ENCODE measurements around the gene TEX44.

Gene TEX44

DNA sequence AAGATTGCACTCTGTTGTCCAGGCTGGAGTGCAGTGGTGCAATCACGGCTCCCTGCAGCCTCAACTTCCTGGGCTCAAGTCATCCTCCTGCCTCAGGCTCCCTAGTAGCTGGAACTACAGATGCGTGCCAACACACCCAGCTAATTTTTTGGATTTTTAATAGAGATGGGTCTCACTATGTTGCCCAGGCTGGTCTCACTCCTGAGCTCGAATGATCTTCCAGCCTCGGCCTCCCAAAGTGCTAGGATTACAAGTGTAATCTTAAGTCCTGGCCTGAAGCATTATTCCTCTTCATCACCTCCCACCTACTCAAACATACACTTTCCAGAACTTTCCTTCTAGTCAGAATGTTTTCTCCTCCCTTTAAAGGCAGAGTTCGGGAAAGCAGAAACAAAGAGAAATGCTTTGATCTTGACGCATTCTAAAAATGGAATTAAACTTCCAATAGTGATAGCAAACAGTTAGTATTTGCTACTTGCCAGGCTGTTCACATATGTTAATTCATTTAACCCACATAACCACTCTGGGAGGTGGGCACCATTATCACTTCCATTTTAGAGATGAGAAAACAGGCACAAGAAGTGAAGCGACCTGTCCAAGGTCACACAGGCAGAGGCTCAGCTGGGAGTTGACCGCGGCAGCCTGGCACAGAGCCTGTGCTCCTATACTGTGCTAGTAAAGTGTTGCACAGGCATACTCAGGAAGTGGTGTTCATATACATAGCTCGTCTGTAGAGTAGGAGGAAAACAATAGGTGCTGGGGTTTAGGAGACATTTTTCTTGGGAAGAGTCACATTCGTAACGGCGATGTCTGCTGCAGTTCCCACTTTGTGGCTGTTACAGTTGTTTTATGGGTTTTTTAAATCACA, 24.6 kb downstream of the TEX44 start:
- Histone ChIP-seq H3K27ac (ENCODE audit: low read depth, low read length, severe bottlenecking) (no peak overlapping the region), H3K4me3 (ENCODE audit: extremely low read depth, insufficient read depth, low read length, poor library complexity, severe bottlenecking) (no peak overlapping the region), H3K36me3 (ENCODE audit: control insufficient read depth, insufficient read depth, low read length) (no peaks in the 10 kb centered on the region), H3K9me3 (ENCODE audit: control insufficient read depth, low read length) (no peaks in the 10 kb centered on the region), H3K4me1 (ENCODE audit: control insufficient read depth, insufficient read depth, low read length, poor library complexity, severe bottlenecking) (peaks cover 32% of the 10 kb centered on the region)
- 88 to 92% methylated on average over 10 to 12 of the region's 13 CpGs for WGBS, 2 experiments (ENCODE audit: insufficient coverage in 2 of 2)

DNA sequence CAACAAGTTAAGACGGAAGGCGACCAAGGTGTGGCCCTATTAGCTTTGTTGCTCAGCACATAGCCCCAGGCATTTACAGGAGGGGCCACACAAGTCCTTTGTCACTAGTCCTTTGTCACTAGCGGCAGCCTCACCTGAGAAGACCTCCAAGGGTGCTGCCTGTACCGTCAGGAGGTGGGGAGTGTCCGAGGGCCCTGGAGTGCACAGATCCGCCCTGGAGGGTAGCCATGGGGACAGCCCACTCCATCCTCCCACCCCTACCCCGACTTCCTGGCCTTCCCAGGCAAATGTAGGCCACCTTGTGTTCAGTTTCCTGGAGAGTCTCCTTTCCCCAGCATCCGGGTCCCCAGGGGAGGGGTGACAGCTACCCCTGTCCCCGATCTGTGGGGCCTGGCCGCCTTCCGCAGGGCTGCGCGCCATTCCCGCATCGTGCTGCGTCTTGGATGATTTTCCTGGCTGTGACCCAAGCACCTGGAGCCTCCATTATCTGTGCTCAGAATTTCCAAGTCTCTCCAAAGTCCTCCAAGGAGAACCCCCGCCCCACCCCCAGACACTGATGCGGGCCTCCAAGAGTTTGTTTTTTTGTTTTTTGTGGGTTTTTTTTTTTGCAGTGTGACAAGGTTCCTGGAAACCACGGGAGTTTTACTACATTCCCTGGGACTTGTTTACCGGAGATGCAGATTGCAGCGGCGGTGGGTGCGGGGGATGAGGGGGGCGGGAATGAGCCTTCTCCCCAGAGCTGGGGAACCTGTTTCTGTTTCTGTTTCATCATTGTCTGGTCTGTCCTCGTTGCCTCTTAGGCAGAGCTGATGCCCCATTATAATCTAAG, 28.6 kb downstream of the TEX44 start:
- H3K4me1 ChIP-seq (ENCODE audit: control insufficient read depth, insufficient read depth, low read length, poor library complexity, severe bottlenecking) = peaks cover 10% of the 10 kb centered on the region
- 46 to 52% methylated on average over 18 to 20 of the region's 25 CpGs for WGBS, 2 experiments (ENCODE audit: insufficient coverage in 2 of 2)
- H3K36me3 ChIP-seq (ENCODE audit: control insufficient read depth, insufficient read depth, low read length) = no peaks in the 10 kb centered on the region
- no peaks in the 10 kb centered on the region for H3K9me3 ChIP-seq (ENCODE audit: control insufficient read depth, low read length)
- H3K27ac ChIP-seq (ENCODE audit: low read depth, low read length, severe bottlenecking) = no peak overlapping the region
- no peak overlapping the region for H3K4me3 ChIP-seq (ENCODE audit: extremely low read depth, insufficient read depth, low read length, poor library complexity, severe bottlenecking)

DNA sequence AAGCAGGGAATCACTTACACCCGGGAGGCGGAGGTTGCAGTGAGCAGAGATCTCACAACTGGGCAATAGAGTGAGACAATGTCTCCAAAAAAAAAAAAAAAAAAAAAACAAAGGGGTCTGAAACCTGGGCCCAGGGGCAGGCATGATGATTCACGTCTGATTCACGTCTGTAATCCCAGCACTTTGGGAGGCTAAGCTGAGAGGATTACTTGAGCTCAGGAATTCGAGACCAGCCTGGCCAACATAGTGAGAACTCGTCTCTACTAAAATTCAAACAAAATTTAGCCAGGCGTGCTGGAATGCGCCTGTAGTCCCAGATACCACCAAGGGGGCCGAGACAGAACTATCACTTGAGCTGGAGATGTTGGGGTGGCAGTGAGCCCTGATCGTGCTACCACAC, 30.3 kb downstream of the TEX44 start:
- Histone ChIP-seq H3K9me3 (ENCODE audit: control insufficient read depth, low read length) (no peaks in the 10 kb centered on the region), H3K36me3 (ENCODE audit: control insufficient read depth, insufficient read depth, low read length) (no peaks in the 10 kb centered on the region), H3K27ac (ENCODE audit: low read depth, low read length, severe bottlenecking) (no peak overlapping the region), H3K4me3 (ENCODE audit: extremely low read depth, insufficient read depth, low read length, poor library complexity, severe bottlenecking) (no peak overlapping the region), H3K4me1 (ENCODE audit: control insufficient read depth, insufficient read depth, low read length, poor library complexity, severe bottlenecking) (peaks cover 12% of the 10 kb centered on the region)
- 91 to 97% methylated on average over 7 to 9 of the region's 10 CpGs for WGBS, 2 experiments (ENCODE audit: insufficient coverage in 2 of 2)

DNA sequence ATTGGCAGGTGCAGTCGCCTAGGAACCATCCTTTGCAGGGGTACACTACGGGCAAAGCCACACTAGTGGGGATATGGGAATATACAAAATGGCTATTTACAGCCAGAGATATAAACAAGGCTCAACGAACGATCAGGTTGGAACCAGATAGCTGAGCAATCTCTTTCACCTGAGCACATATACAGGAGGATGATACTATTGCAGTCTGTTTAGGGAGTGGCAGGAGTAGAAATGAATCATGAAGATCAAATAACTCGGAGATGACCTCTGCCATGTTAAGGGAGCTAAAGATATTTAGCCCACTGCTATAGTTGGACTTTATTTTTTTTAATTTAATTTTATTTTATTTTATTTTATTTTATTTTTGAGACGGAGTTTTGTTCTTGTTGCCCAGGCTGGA, 33.8 kb downstream of the TEX44 start:
- no peaks in the 10 kb centered on the region for H3K9me3 ChIP-seq (ENCODE audit: control insufficient read depth, low read length)
- no peak overlapping the region for H3K27ac ChIP-seq (ENCODE audit: low read depth, low read length, severe bottlenecking)
- WGBS, 2 experiments (ENCODE audit: insufficient coverage in 2 of 2) = 92 to 100% methylated on average over 2 to 3 of the region's 6 CpGs
- peaks cover 8% of the 10 kb centered on the region for H3K4me1 ChIP-seq (ENCODE audit: control insufficient read depth, insufficient read depth, low read length, poor library complexity, severe bottlenecking)
- no peaks in the 10 kb centered on the region for H3K36me3 ChIP-seq (ENCODE audit: control insufficient read depth, insufficient read depth, low read length)
- no peak overlapping the region for H3K4me3 ChIP-seq (ENCODE audit: extremely low read depth, insufficient read depth, low read length, poor library complexity, severe bottlenecking)

DNA sequence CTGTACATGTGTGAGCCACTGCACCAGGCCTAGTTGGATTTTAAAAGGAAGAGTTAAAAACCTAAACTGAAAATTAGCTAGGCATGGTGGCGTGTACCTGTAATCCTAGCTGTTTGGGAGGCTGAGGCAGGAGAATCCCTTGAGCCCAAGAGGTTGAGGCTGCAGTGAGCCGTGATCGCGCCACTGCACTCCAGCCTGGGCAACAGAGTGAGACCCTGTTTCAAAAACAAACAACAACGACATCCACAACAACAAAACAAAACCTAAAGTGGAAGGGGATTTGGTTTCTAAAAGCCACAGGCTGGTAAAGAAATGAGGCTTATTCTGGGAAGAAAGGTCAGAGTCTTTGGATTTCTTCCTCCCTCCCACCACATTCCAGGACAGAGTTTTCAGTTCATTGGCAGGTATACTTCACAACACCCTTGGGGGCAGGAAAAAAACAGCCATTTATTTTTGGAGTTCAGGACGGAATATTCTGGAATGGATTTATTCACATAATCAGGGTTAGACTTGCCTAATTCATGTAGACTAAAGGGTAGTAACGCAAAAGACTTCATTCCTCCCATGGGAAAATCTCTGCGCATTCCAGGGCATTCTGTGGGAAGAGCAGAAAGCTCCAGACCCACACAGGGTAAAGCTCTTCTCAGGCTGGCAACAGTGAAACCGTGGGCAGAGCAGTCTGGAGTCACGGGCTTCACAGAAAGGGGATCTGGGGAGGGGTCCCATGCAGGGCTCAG, 34.9 kb downstream of the TEX44 start:
- Histone ChIP-seq H3K27ac (ENCODE audit: low read depth, low read length, severe bottlenecking) (peak overlapping the region; percentile 51), H3K4me1 (ENCODE audit: control insufficient read depth, insufficient read depth, low read length, poor library complexity, severe bottlenecking) (peaks cover 4% of the 10 kb centered on the region), H3K36me3 (ENCODE audit: control insufficient read depth, insufficient read depth, low read length) (no peaks in the 10 kb centered on the region), H3K9me3 (ENCODE audit: control insufficient read depth, low read length) (no peaks in the 10 kb centered on the region), H3K4me3 (ENCODE audit: extremely low read depth, insufficient read depth, low read length, poor library complexity, severe bottlenecking) (no peak overlapping the region)
- WGBS, 2 experiments (ENCODE audit: insufficient coverage in 2 of 2) = 73 to 87% methylated on average over 6 of the region's 10 CpGs

DNA sequence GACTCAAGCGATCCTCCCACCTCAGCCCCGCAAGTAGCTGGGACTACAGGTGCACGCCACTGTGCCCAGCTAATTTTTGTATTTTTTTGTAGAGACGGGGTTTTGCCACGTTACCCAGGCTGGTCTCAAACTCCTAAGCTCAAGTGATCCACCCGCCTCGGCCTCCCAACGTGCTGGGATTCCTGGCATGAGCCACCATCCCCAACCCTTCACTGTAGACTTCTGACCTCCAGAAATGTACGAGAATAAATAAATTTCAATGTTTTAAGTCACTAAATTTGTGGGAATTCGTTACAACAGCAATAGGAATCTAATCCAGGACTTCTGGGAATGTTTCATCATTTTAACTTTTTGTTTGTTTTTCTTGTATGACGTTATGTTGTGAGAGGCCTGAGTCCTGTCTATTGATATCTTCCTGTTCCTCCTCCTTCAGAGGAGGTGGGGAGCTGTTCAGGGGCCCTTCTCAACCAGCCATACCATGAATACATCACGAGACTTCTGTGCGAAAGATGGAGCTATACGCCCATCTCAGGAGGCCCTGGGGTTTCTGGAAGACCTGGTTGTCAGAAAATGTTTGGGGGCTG, 40.0 kb downstream of the TEX44 start:
- H3K9me3 ChIP-seq (ENCODE audit: control insufficient read depth, low read length) = no peaks in the 10 kb centered on the region
- no peak overlapping the region for H3K4me3 ChIP-seq (ENCODE audit: extremely low read depth, insufficient read depth, low read length, poor library complexity, severe bottlenecking)
- H3K4me1 ChIP-seq (ENCODE audit: control insufficient read depth, insufficient read depth, low read length, poor library complexity, severe bottlenecking) = peaks cover 5% of the 10 kb centered on the region
- no peaks in the 10 kb centered on the region for H3K36me3 ChIP-seq (ENCODE audit: control insufficient read depth, insufficient read depth, low read length)
- no peak overlapping the region for H3K27ac ChIP-seq (ENCODE audit: low read depth, low read length, severe bottlenecking)
- WGBS, 2 experiments (ENCODE audit: insufficient coverage in 2 of 2) = 90 to 93% methylated on average over 7 to 10 of the region's 14 CpGs

DNA sequence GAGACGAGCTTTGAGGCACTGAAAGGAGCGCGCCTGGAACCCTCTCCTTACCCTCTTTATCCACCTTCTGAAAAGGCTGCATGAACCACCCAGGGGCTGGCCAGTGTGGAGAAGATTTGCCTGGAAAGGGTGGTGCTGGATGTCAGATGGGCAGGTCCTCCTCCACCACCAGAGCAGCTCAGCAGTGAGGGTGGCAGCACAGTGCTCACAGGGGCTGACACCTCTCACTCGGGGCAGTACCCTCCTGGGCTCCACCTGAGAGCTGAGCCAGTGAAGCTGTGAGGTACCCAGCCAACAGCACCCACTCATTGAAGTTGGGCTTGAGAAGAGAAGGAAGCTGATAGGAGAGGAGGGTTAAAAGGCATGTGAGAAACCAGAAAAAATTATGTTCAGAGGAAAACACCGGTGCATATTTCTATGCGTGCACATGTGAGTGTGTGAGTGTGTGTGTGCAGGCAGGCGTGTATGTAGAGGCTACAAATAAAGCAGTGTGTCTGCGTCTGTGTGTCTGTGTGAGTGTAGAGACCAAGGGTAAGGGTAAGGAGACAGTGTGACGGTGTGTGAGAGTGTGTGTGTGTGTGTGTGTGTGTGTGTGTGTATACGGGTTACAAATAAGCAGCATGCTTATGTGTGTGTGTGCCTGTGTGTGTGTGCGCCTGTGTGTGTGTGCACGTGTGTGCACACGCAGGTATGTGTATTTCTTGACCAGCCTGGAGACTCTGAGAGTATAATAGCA, 40.7 kb downstream of the TEX44 start:
- WGBS, 2 experiments (ENCODE audit: insufficient coverage in 2 of 2) = 95 to 97% methylated on average over 5 to 9 of the region's 13 CpGs
- H3K36me3 ChIP-seq (ENCODE audit: control insufficient read depth, insufficient read depth, low read length) = no peaks in the 10 kb centered on the region
- no peak overlapping the region for H3K4me3 ChIP-seq (ENCODE audit: extremely low read depth, insufficient read depth, low read length, poor library complexity, severe bottlenecking)
- H3K9me3 ChIP-seq (ENCODE audit: control insufficient read depth, low read length) = no peaks in the 10 kb centered on the region
- peaks cover 3% of the 10 kb centered on the region for H3K4me1 ChIP-seq (ENCODE audit: control insufficient read depth, insufficient read depth, low read length, poor library complexity, severe bottlenecking)
- H3K27ac ChIP-seq (ENCODE audit: low read depth, low read length, severe bottlenecking) = no peak overlapping the region

DNA sequence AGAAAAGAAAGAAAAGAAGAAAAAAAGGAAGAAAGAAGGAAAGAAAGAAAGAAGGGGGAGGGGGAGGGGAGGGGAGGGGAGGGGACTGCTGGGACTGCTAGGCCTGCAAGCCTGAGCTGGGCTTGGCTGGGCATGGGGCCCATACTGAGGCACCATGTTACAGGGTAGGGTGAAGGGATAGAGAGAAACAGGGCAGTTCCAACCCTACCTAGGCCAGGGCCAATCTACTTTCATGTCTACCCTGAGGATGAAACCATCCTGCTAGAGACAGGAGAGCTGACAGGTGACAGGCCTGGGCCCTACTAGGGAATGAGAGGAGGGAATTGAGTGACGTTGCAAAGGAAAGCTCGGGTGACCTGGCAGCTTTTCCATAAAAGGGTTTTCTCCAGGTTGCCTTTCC, 41.7 kb downstream of the TEX44 start:
- H3K4me1 ChIP-seq (ENCODE audit: control insufficient read depth, insufficient read depth, low read length, poor library complexity, severe bottlenecking) = peaks cover 3% of the 10 kb centered on the region
- H3K36me3 ChIP-seq (ENCODE audit: control insufficient read depth, insufficient read depth, low read length) = no peaks in the 10 kb centered on the region
- no peak overlapping the region for H3K27ac ChIP-seq (ENCODE audit: low read depth, low read length, severe bottlenecking)
- H3K9me3 ChIP-seq (ENCODE audit: control insufficient read depth, low read length) = no peaks in the 10 kb centered on the region
- no peak overlapping the region for H3K4me3 ChIP-seq (ENCODE audit: extremely low read depth, insufficient read depth, low read length, poor library complexity, severe bottlenecking)
- WGBS, 2 experiments (ENCODE audit: insufficient coverage in 2 of 2) = 91 to 100% methylated on average over 2 of the region's 2 CpGs

DNA sequence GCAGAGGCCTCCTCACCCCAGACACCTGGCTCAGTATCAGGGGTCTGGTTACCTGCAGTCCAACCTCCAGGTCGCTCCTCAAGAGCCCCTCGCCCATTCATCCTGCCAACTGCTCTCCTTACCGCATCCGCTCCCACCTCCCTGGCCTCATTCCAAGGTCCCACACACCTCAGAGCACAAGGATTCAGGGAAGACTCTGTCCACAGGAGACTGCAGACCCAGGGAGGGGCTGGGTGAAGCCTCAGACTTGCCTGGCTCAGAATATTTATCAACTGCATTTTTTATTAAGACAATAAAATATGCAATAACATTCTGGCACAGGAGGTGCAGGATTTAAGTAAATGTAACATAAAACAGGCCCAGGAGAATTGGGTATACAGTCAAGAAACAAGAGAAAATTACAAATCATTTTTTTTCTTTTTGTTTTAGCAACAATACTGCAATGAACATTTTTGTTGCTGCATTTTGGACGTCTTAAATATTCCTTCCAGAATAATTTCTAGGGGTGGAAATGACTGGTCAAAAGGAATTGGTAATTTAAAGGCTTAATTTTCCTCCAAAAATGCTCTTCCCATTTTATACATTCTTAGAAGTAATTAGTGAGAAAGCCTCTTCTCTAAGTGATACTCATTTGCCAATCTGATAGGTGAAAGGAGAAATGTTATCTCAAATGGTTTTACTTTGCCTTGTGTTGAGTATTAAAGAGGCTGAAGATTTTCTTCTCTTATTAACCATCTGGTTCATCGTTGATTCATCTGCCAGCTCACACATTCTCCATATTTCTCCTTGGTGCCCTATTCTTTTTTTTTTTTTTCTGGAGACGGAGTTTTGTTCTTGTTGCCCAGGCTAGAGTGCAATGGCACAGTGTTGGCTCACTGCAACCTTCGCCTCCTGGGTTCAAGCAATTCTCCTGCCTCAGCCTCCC, 42.5 kb downstream of the TEX44 start:
- Histone ChIP-seq H3K36me3 (ENCODE audit: control insufficient read depth, insufficient read depth, low read length) (no peaks in the 10 kb centered on the region), H3K4me1 (ENCODE audit: control insufficient read depth, insufficient read depth, low read length, poor library complexity, severe bottlenecking) (peaks cover 3% of the 10 kb centered on the region), H3K27ac (ENCODE audit: low read depth, low read length, severe bottlenecking) (no peak overlapping the region), H3K4me3 (ENCODE audit: extremely low read depth, insufficient read depth, low read length, poor library complexity, severe bottlenecking) (no peak overlapping the region), H3K9me3 (ENCODE audit: control insufficient read depth, low read length) (no peaks in the 10 kb centered on the region)
- 93 to 100% methylated on average over 4 of the region's 8 CpGs for WGBS, 2 experiments (ENCODE audit: insufficient coverage in 2 of 2)
